NCI-H1417 treated with DMSO at 0.1 percent for 48 hours (cell line): ENCODE data around the gene CCDC60.

ENCODE experiments used
- DNase-seq: peaks from one replicate; lab custom pipeline; 2025; lab: John Stamatoyannopoulos, UW

CCDC60 gene

DNA sequence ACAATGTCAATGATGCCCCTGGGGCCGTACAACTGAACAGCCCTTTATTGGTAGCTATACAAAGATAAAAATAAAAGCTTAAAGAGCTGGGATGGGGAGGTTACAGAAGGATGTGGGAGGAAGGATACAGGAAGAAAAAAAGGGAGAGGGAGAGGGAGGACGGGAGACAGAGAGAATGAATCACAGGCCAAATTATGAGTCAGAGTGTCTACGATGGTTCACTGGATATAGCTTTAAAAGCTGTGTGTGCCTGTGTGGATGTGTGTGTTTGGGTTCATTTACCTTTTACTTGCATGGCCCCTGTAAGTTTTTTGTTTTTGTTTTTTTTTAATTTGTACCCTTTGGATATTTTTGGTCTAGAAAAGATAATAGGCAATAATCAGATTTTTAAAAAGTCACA, 111.9 kb downstream of the CCDC60 start:
- no peak for DNase-seq

DNA sequence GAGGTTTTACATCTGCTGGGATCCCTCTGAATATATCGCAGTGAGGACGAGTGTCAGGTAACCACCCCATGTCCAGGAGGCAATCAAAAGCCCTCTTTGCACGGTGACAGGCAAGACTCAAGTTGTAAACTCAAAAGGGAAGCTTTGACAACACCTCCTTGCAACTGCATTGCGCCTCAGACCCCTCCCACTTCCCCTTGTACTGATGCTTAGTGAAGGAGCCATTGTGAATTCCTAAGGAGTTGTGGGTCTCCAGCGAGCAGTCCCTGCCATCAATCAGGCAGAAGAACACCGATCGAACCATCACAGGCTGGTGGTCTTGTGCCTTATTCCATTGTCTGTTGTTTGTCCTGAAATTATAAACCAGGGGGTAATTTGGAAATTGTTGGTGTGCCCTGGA, 112.6 kb downstream of the CCDC60 start:
- no peak for DNase-seq

DNA sequence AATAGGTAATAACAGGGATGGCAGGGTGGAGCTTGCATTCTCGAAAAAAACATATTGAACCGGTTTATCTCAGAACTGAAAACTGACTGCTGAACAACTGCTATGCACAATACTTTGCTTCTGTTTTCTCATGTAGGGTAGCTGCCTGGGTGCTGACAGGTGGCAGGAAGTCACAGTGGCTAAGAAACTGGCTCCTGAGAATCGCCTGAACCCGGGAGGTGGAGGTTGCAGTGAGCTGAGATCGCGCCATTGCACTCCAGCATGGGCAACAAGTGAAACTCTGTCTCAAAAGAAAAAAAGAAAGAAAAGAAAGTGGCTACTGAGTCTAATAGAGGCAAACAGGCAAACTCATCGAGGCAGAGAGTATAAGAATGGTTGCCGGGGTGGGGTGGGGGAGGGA, 113.1 kb downstream of the CCDC60 start:
- DNase-seq = no peak

DNA sequence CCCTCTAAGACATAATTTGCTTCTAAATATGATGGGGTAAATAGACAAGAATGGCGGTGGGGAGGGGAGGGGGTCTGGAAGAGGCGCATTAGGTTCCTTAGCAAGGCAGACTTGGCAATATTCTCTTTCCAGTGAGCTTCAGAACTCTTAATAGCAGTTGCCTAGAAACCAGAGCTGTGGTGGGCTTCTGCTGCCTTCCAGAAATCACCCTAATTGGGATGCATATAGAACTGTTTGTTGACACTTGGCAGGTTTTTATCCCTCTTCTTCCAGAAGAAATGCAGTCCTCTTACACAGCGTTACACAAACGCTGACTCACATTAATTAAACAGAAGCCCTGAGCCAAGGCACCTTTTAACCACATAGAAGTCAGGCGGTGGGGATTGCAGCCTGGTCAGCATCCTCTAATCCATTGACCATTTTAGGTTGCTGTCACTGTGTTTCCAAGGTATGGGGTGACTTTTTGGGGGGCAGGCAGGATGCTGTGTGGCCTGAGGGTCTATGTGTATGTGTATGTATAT, 114.1 kb downstream of the CCDC60 start:
- no peak for DNase-seq

DNA sequence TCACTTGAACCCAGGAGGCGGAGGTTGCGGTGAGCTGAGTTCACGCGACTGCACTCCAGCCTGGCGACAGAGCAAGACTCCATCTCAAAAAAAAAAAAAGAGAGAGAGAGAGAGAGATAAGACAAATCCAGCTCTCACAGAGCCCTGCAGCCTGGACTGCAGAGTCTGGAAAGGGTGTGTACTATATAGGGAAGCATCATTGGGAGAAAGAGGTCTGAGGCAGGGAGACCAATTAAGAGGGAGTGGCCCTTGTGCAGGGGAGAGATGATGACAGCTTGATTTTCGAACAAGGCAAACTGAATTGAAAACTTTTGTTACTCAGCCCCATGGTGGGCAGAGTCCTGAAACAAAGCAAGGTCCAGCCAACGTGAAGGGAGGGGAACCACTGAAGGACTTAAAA, 116.2 kb downstream of the CCDC60 start:
- DNase-seq = no peak

DNA sequence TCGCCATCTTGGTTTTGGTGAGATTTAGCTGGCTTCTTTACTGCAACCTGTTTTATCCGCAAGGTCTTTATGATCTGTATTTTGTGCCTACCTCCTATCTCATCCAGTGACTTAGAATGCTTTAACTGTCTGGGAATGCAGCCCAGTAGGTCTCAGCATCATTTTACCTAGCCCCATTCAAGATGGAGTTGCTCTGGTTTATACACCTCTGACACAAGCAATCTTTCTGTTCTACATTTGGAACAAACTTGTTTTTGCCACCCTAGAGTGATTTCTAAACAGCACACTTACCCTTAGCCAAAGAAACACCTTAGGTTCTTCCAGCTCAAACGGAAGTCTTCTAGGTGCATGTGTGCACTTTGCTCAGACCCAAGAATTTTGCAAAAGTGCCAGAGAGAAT, 122.3 kb downstream of the CCDC60 start:
- no peak for DNase-seq

DNA sequence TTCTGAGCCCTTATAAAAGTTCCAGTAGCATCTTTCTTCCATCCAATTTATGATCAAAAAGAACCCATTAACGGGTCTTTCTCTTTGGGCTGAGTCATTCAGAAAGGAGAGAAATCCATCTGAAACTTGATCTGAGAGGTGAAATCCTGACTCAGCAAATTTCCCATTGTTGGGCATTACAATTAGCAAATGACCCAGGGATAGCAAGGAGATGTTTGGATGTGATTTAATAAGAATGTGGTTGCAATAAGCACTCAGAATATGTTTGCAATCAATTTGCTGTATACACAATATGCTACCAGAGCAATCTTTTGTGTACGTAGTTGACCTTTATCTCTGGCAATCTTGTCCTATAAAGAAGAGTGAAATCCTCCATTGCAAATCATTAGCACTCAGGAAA, 122.7 kb downstream of the CCDC60 start:
- DNase-seq = no peak

DNA sequence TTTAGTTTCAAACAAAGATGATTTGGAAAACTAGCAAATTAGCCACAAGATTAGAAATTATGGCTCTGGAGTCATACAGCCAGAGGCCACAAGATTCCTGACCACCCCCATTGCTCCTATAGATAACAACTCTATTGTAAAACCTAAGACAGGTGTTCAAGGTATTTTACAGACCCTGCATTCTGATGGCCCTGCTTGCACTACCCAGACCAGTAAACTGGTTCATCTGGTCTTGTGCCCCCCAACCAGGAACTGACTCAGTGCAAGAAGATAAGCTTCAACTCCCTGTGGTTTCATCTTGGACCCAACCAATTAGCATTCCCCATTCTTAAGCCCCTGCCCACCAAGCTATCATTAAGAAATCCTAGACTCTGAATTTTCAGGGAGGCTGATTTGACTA, 125.0 kb downstream of the CCDC60 start:
- no peak for DNase-seq

DNA sequence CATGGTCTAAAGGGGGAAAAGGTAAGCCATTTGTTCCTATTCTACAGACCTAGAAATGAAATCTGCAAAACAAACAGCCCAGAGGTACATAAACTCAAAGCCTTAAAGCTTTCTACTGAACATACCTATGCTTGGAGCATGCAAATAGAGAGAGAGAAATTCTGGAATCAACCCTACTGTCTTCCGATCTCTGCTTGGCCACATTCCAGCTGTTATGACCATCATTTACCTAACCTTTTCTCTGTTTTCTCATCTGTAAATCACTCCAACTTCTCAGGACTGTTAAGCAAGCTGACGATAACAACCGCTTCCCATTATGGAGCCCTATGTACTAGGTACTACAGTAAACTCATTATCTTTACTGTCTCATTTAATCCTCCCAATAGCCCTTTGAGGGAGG, 126.3 kb downstream of the CCDC60 start:
- no peak for DNase-seq

DNA sequence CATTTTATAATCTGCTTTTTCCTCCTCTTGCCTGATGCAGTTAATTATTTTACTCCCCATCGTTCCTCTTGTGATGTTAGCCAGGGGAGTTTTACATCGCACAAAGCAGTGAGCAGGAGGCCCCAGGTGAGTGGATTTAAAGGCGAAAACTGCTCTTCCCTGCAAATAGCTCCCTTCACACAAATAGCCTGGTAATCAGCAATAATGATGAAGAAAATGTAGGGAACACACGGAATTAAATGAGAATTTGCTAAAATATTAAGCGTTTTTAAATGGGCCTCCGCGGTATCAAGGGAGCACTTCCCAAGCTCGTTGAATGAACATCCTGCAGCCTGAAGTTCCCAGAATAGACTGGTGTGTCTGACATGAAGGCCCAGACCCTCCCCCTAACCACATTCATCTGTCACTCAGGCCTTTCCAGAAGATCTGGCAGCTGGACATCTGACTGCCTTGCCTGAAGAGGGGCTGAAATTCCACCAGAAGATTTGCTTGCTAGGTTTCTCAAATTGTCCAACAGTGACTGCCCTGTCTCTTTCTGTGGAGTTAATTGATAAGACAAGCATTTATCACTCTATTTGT, 127.2 kb downstream of the CCDC60 start:
- no peak for DNase-seq

DNA sequence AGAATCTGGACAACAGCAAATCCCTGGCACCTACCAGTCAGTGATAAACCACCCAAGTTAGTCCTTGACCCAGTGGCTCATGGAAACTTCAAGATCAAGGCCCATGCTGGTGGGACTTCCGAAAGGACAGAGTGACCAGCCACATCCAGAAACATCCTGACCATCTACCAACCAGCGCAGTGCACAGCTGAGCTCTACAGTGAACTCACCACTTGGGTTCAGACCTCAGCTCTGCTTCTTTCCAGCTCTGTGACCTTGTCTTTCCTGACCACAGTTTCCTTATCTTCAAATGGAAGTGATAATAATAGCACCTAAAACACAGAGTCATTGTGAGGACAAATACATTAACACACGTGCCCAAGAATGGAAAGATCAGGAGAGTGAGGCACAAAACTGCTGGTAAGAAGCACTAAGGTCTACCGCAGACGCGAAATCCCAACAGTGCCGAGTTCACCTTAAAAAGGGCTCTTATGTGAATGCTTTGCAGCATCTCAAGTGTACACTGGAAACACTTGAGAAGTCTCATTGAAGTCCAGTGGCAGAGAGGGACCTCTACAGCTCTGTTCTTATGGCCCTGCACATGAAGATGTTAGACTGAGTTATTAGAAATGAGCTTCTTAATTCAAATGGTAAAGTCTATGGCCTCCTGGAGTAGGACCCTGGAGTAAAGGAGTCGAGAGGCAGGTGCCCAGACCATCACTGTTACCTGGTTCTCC, 128.8 kb downstream of the CCDC60 start:
- no peak for DNase-seq

DNA sequence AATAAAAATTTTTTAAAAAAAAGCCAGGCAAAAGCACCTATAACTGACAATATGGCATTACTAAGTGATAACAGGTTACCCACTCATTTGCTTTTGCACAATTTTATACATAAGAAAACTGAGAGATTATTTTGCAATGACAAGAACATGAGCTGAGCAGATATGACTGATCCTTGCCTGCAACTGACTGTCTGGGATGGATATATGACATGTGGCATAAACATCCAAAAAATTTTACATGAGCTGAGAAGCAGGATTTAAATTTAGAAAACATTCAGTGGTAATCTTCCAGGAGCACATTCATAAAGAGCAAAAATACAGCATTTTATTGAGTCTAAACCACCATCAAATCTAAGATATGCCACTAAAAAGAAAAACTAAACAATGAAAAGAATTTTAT, 133.8 kb downstream of the CCDC60 start:
- no peak for DNase-seq

DNA sequence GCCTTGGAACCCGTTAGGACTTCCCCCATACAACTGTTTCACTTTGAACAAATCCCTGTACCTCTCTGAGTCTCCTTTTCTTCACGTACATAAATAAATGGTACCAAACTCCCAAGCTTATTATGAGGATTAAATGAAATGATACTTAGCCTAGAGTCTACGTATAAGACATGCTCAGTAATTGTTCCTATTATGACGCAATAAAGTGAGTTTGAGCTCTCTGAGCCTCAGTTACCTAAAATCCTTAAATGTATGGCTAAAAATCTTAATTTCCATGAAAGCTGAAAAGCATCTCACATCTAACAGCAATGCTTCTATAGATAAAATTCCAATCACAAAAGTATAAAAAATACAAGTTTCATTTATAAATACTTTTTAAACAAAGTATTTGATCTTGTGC, 141.1 kb downstream of the CCDC60 start:
- DNase-seq = no peak

DNA sequence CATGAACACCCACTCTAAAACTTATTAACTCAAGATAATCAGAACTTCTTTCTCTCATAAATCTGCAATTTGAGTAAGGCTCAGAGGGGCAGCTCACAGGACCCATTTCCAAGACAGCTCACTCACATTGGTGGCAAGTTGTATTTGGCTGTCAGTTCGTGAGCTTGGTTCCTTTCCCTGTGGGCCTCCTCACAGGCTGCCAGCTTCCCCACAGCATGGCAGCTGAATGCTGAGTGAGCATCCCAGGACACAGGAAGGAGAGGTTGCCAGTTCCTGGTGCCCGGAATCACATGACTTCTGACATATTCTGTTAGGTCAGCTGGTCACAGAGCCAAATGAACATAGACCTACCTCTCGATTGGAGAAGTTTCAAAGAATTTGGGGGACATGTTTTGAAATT, 142.4 kb downstream of the CCDC60 start:
- no peak for DNase-seq

DNA sequence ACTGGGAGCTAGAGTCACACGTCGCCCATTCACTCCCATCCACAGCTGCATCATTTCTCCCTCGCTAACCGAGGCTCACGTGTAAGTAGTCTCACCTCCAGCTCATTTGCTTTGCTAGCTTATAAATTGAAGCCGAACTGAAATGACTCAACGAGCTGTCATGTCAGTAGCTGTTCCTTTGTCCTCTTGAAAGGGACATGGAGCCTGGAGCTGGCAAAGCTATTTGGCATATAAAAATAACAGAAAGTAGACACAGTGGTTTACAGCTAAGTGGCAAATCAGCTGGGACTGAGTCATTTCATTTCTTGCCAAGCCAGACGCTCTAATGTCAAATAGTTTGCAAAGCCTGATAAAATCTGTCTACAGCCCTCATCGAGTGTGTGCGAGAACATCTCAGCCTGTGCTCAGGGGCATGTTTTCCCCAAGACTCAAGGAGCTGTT, 144.6 kb downstream of the CCDC60 start:
- no peak for DNase-seq

DNA sequence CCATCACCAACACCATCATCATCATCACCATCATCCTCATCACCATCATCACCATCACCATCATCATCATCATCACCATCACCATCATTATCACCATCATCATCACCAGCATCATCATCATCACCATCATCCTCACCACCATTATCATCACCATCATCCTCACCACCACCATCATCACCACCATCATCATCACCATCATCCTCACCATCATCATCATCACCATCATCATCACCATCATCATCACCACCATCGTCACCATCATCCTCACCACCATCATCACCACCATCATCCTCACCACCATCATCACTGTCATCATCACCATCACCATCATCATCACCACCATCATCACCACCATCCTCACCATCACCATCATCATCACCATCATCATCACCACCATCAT, 146.0 kb downstream of the CCDC60 start:
- DNase-seq = no peak

DNA sequence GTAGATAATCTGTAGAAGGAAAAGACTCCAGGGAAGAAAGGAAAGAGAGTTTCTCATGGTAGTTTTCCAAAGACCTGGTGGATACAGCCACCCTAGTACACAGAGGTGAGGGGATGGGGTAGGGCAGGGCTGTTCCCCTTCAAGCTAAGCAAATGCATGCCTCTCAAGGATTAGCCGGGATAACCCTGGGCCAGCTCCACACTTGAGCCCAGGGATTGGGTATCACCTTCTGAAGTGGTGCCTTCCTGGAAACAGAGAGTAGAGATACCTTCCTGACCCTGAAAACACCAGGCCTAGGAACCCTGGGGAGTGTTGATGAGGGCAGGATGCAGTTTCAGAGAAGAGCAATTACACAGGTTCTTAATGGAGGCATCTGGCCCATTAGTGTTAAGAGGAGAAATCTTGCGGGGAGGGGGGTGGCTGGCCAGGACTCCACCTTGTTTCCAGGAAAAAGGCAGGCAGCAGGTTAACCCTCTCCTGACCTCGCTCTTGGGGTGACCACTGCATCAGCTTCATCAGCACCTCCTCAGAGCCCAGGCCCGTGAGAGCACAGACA, 152.1 kb downstream of the CCDC60 start:
- DNase-seq = no peak

DNA sequence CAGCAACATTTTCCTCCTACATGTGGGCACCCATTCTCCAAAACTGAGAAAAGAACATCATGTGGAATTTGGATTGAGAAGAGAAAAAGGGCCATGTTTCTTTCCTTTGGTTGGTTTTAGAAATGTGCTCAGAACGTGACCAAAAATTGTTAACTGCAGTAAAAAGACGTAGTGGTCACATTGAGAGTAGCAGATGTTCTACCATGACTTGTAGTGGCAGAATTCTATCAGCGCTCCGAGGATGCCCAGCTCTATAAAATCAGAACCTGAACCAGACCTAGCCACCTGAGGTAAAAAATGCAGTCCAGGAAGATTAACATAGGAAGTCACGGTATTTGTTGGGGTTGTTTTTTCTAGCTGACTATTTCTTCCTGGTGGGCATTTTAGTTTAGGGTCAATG, 157.3 kb downstream of the CCDC60 start:
- DNase-seq = no peak

DNA sequence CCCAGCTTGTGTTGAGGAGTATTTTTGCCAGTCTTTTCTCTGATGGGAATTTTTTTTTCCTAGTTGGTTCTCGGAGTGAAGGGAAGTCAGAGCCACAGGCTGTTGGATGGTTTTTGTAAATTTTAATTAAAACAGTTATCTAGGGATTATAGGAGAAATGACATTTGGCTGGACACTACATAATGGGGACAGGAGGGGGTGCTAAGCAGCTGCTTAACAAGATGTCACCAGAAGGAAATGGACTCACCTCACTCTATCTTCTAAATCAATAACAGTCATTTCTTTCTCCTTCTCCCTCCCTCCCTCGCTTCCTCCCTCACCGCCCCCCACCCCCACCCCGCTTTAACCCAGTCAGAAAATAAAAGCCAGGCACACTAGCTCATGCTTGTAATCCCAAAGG, 165.7 kb downstream of the CCDC60 start:
- DNase-seq = no peak

DNA sequence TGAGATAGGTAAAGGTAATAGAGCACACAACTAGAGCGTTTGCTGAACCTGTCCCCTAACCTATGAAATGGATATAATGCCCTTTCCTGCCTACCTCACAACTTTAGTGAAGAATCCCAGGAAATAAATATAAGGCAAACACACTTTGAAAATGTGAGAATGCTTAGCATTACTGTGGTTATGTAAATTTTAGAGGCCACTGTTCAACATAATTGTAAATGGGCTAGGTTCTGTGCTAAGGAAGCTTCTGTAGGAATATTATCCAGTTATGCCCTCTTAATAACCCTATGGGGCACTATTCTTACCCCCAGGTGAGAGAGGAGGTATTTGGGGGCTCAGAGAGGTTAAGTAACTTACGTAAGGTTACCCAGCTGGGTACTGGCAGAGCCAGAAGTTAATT, 166.5 kb downstream of the CCDC60 start:
- DNase-seq = no peak

DNA sequence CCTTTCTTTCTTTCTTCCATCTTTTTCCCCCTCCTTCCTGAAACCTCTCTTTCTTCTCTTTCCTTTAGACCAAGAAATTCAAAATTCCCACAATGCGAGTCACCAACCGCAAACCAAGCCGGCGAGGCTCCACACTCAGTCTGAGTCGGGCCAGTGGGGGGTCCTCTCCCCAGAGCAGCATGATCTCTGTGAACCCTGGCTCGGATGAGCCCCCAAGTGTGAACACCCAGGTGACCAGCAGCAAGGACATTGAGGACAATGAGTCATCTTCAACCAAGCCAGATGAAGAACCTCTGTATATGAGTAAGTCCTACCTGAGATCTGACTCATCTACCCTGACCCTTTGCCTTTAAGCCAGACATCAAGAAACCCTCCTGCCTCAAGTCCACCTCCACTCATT, 170.5 kb downstream of the CCDC60 start:
- no peak for DNase-seq

DNA sequence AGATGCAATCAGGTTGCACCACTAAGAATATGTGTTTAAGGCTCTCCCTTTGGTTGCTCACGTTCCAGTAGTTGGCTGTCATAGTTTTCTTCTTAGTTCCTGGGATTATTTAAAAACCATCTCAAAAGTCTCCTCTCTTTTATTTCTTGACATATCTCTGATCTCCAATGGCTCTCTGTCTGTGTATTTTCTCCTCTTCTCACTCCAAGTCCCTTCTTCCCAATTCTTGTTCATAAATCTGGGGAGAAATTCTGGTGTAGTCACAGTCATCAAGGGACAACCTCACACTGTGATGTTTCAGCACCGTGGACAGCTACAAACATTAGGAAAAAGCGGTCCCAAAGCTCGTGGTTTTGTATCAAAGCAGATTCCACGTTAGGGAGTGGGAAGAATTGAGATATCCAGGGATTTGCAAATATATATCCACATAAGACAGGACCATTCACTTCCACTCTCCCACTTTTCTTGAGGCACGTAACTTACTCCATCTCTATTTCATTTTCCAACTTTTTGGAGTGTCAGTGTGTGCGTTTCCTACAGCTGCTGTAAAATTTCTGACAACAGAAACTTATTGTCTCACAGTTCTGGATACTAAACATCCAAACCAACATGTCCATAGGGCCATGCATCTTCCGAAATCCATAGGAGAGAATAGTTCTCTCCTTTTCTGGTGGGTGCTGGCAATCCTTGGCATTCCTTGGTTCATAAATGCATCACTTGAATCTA, 178.4 kb downstream of the CCDC60 start:
- no peak for DNase-seq

DNA sequence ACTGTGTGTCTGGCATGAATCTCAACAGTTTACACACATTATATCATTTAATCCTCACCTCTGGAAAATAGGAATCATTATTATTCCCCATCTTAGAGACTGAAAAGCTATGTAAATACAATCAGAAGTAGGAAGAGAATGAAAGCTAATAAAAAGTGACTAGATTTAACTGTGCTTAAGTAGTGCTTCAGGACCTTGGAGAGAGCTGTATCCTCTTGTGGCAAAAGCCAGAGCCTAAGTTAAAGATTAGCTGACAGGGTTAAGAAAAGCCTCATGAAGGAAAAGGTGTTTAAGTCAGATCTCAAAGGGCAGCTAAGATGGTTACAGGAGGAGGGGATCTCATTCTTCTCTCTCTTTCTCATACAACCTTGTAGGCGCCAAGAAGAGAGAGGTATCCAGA, 193.7 kb downstream of the CCDC60 start:
- no peak for DNase-seq
